ENCODE measurements around the gene HPCAL1.
A peak's percentile ranks its signal among the peaks of the same experiment; 100 is the strongest.
"Not testable (repeated sequence)": the region's sequence is repeated elsewhere in the genome, so short reads cannot be mapped to it uniquely, and the experiment has no call there.

HPCAL1 gene

GRCh38 chr2:10439185-10439879 lies 136.6 kb downstream of the HPCAL1 start:
- Histone ChIP-seq H3K9me3 (ENCODE audit: control insufficient read depth, low read length) (no peaks in the 10 kb centered on the region), H3K4me1 (ENCODE audit: control insufficient read depth, insufficient read depth, low read length, poor library complexity, severe bottlenecking) (peaks cover 4% of the 10 kb centered on the region), H3K27ac (ENCODE audit: low read depth, low read length, severe bottlenecking) (peak overlapping the region; percentile 5), H3K36me3 (ENCODE audit: control insufficient read depth, insufficient read depth, low read length) (peaks cover 54% of the 10 kb centered on the region), H3K4me3 (ENCODE audit: extremely low read depth, insufficient read depth, low read length, poor library complexity, severe bottlenecking) (no peak overlapping the region)
- 92 to 96% methylated on average over 5 to 11 of the region's 11 CpGs for WGBS, 2 experiments (ENCODE audit: insufficient coverage in 2 of 2)

DNA sequence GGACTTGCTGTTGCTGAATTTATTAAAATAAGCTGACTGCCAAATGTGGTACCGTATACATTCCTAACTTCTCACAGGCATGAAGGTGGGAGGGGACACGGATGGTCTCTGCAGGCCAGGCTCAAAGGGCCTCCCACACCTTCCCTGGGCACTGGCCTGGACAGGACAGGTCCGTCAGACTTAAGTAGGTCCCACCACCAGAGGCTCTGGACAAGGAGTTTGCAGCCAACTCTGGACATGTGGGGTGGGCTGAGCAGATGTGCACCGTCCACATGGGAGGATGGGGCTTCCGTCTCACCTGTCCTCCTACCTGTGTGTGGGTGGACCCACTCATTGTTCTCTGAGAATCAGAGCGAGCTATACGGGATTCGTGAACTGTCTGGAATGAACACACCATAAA lies 137.3 kb downstream of the HPCAL1 start:
- Histone ChIP-seq H3K4me1 (ENCODE audit: control insufficient read depth, insufficient read depth, low read length, poor library complexity, severe bottlenecking) (no peaks in the 10 kb centered on the region), H3K4me3 (ENCODE audit: extremely low read depth, insufficient read depth, low read length, poor library complexity, severe bottlenecking) (no peak overlapping the region), H3K27ac (ENCODE audit: low read depth, low read length, severe bottlenecking) (no peak overlapping the region), H3K9me3 (ENCODE audit: control insufficient read depth, low read length) (no peaks in the 10 kb centered on the region), H3K36me3 (ENCODE audit: control insufficient read depth, insufficient read depth, low read length) (peaks cover 60% of the 10 kb centered on the region)
- 94 to 97% methylated on average over 5 to 6 of the region's 8 CpGs for WGBS, 2 experiments (ENCODE audit: insufficient coverage in 2 of 2)

- no peak overlapping the region for H3K4me3 ChIP-seq (ENCODE audit: extremely low read depth, insufficient read depth, low read length, poor library complexity, severe bottlenecking)
Observed at GRCh38 chr2:10440736-10441135, 138.0 kb downstream of the HPCAL1 start.

DNA sequence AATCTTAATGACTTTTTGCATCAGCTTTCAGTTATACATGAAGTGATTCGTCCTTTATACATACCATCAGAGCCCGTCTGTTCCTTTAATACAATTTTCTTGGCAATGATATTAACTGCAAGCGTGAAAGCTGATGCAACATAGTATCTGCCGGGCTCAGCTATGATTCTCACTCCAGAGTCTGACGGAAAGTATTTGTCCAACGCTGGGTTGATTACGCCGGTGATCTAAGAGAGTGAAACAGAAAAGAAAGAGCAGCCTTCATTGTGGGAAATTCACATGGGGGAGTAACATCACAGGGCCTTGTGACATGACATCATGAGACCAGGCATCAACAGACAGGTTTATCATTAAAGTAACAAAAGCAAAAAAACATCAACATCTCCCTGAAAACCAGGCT lies 139.2 kb downstream of the HPCAL1 start:
- no peak overlapping the region for H3K27ac ChIP-seq (ENCODE audit: low read depth, low read length, severe bottlenecking)
- peaks cover 7% of the 10 kb centered on the region for H3K4me1 ChIP-seq (ENCODE audit: control insufficient read depth, insufficient read depth, low read length, poor library complexity, severe bottlenecking)
- no peak overlapping the region for H3K4me3 ChIP-seq (ENCODE audit: extremely low read depth, insufficient read depth, low read length, poor library complexity, severe bottlenecking)
- peaks cover 69% of the 10 kb centered on the region for H3K36me3 ChIP-seq (ENCODE audit: control insufficient read depth, insufficient read depth, low read length)
- WGBS, 2 experiments (ENCODE audit: insufficient coverage in 2 of 2) = 96 to 97% methylated on average over 8 of the region's 8 CpGs
- H3K9me3 ChIP-seq (ENCODE audit: control insufficient read depth, low read length) = no peaks in the 10 kb centered on the region

More at GRCh38 chr2:10440736-10441135, 138.0 kb downstream of the HPCAL1 start:
- Histone ChIP-seq H3K36me3 (ENCODE audit: control insufficient read depth, insufficient read depth, low read length) (peaks cover 63% of the 10 kb centered on the region), H3K9me3 (ENCODE audit: control insufficient read depth, low read length) (no peaks in the 10 kb centered on the region), H3K4me1 (ENCODE audit: control insufficient read depth, insufficient read depth, low read length, poor library complexity, severe bottlenecking) (no peaks in the 10 kb centered on the region), H3K27ac (ENCODE audit: low read depth, low read length, severe bottlenecking) (no peak overlapping the region)
- 95 to 97% methylated on average over 6 of the region's 6 CpGs for WGBS, 2 experiments (ENCODE audit: insufficient coverage in 2 of 2)

DNA sequence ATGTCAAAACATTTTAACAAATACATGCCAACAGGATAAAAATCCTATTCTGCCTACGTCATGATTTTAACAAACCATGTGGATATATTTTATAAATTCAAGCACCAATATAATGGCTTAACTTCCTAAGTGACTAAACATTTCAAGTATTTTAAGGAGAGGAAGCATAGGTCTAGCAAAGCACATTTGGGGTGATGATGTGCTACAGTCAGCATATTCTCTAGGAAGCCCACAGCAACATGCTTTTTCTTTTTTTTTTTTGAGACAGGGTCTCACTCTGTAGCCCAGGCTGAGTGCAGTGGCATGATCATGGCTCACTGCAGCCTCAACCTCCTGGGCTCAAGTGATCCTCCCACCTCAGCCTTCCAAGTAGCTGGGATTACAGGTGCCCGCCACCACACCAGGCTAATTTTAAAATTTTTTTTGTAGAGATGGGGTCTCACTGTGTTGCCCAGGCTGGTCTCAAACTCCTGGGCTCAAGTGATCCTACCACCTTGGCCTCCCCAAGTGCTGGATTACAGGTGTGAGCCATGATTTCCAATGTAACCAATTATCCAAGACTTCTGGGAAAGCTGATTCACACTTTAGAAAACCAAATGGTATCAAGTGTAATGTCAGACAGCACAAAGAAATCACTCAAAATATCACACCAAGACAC lies 139.9 kb downstream of the HPCAL1 start:
- H3K36me3 ChIP-seq (ENCODE audit: control insufficient read depth, insufficient read depth, low read length) = peaks cover 69% of the 10 kb centered on the region
- not testable (repeated sequence) for H3K4me1 ChIP-seq (ENCODE audit: control insufficient read depth, insufficient read depth, low read length, poor library complexity, severe bottlenecking); H3K9me3 ChIP-seq (ENCODE audit: control insufficient read depth, low read length); H3K27ac ChIP-seq (ENCODE audit: low read depth, low read length, severe bottlenecking); H3K4me3 ChIP-seq (ENCODE audit: extremely low read depth, insufficient read depth, low read length, poor library complexity, severe bottlenecking)
- 100% methylated on average over 1 of the region's 2 CpGs; no CpG with 5 or more reads in 1 of the 2 experiments for WGBS, 2 experiments (ENCODE audit: insufficient coverage in 2 of 2)

- H3K9me3 ChIP-seq (ENCODE audit: control insufficient read depth, low read length) = no peaks in the 10 kb centered on the region
- peaks cover 7% of the 10 kb centered on the region for H3K4me1 ChIP-seq (ENCODE audit: control insufficient read depth, insufficient read depth, low read length, poor library complexity, severe bottlenecking)
- H3K27ac ChIP-seq (ENCODE audit: low read depth, low read length, severe bottlenecking) = no peak overlapping the region
- 97 to 100% methylated on average over 4 to 5 of the region's 5 CpGs for WGBS, 2 experiments (ENCODE audit: insufficient coverage in 2 of 2)
- peaks cover 64% of the 10 kb centered on the region for H3K36me3 ChIP-seq (ENCODE audit: control insufficient read depth, insufficient read depth, low read length)
- H3K4me3 ChIP-seq (ENCODE audit: extremely low read depth, insufficient read depth, low read length, poor library complexity, severe bottlenecking) = no peak overlapping the region
Observed at GRCh38 chr2:10444463-10444862, 141.8 kb downstream of the HPCAL1 start.

GRCh38 chr2:10446631-10447030 lies 143.9 kb downstream of the HPCAL1 start:
- no peak overlapping the region for H3K27ac ChIP-seq (ENCODE audit: low read depth, low read length, severe bottlenecking)
- peaks cover 10% of the 10 kb centered on the region for H3K4me1 ChIP-seq (ENCODE audit: control insufficient read depth, insufficient read depth, low read length, poor library complexity, severe bottlenecking)
- H3K36me3 ChIP-seq (ENCODE audit: control insufficient read depth, insufficient read depth, low read length) = peaks cover 42% of the 10 kb centered on the region
- H3K4me3 ChIP-seq (ENCODE audit: extremely low read depth, insufficient read depth, low read length, poor library complexity, severe bottlenecking) = peak overlapping the region; percentile 58
- 76 to 100% methylated on average over 1 to 3 of the region's 6 CpGs for WGBS, 2 experiments (ENCODE audit: insufficient coverage in 2 of 2)
- no peaks in the 10 kb centered on the region for H3K9me3 ChIP-seq (ENCODE audit: control insufficient read depth, low read length)

GRCh38 chr2:10447300-10447894 lies 144.7 kb downstream of the HPCAL1 start:
- H3K4me3 ChIP-seq (ENCODE audit: extremely low read depth, insufficient read depth, low read length, poor library complexity, severe bottlenecking) = peak overlapping the region; percentile 58
- H3K4me1 ChIP-seq (ENCODE audit: control insufficient read depth, insufficient read depth, low read length, poor library complexity, severe bottlenecking) = peaks cover 10% of the 10 kb centered on the region
- peaks cover 34% of the 10 kb centered on the region for H3K36me3 ChIP-seq (ENCODE audit: control insufficient read depth, insufficient read depth, low read length)
- H3K9me3 ChIP-seq (ENCODE audit: control insufficient read depth, low read length) = no peaks in the 10 kb centered on the region
- peak overlapping the region; percentile 90 for H3K27ac ChIP-seq (ENCODE audit: low read depth, low read length, severe bottlenecking)
- 3 to 4% methylated on average over 26 to 32 of the region's 32 CpGs for WGBS, 2 experiments (ENCODE audit: insufficient coverage in 2 of 2)

GRCh38 chr2:10447895-10448575 lies 145.3 kb downstream of the HPCAL1 start, which contains the start of gene ODC1:
TSS of gene ODC1 (minus strand) at chr2:10448327. CDS start at chr2:10445032, 3,295 bp downstream.
- peak within 1 kb of the TSS; percentile 90 for H3K27ac ChIP-seq (ENCODE audit: low read depth, low read length, severe bottlenecking)
- WGBS, 2 experiments (ENCODE audit: insufficient coverage in 2 of 2) = 0% methylated on average over 39 to 51 of the region's 99 CpGs
- no peaks in the 10 kb centered on the region for H3K9me3 ChIP-seq (ENCODE audit: control insufficient read depth, low read length)
- peaks cover 28% of the 10 kb centered on the region for H3K36me3 ChIP-seq (ENCODE audit: control insufficient read depth, insufficient read depth, low read length)
- H3K4me1 ChIP-seq (ENCODE audit: control insufficient read depth, insufficient read depth, low read length, poor library complexity, severe bottlenecking) = peaks cover 10% of the 10 kb centered on the region
- peak within 1 kb of the TSS; percentile 61 for H3K4me3 ChIP-seq (ENCODE audit: extremely low read depth, insufficient read depth, low read length, poor library complexity, severe bottlenecking)

DNA sequence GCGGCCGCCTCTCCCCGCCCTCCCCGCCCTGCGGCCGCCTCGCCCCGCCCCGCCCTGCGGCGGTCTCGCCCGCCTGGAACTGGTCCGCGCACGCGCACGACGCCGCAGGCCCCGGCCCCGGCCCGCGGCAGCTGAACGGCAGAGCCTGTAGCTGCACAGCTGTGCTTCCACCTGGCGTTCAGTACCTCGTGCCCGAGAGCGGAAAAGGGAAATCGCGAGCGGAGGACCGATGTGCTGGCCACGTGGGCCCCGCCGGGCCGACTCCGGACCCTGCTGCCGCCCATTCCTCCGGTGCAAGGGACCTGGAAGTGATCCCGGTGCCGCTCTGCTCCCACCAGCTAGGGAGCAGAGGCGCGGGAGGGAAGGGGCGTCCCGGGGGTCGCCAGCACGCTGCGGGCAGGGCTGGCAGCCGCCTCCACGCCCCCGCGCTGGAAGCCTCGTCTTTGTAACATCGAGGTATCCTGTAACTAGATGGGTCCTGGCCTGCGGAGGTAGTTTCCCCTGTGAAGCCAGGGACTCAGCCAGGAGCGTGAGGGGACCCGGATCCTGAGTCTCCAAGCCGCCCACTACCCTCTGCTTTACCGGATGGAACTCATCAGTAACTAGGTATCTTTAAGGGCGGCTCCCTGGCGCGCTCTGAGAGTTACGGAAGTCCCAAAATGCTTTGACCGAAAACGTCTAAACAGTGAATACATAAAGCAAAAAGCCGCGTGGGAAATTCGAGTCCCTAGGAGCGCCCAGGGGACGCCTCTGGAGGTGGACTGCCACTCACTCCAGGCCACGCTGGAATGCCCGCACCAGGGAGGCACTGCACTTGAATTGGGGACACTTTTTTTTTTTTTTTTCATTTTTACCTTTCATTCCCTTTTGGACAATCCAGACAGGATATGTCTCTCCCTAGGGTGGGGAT lies 146.1 kb downstream of the HPCAL1 start:
- Histone ChIP-seq H3K27ac (ENCODE audit: low read depth, low read length, severe bottlenecking) (peak overlapping the region; percentile 85), H3K4me3 (ENCODE audit: extremely low read depth, insufficient read depth, low read length, poor library complexity, severe bottlenecking) (peak overlapping the region; percentile 61), H3K9me3 (ENCODE audit: control insufficient read depth, low read length) (no peaks in the 10 kb centered on the region), H3K4me1 (ENCODE audit: control insufficient read depth, insufficient read depth, low read length, poor library complexity, severe bottlenecking) (peaks cover 10% of the 10 kb centered on the region), H3K36me3 (ENCODE audit: control insufficient read depth, insufficient read depth, low read length) (peaks cover 20% of the 10 kb centered on the region)
- 1 to 2% methylated on average over 56 to 68 of the region's 73 CpGs for WGBS, 2 experiments (ENCODE audit: insufficient coverage in 2 of 2)

All from mesodermal cell (in vitro differentiated cells).